GM21526 (cell line): ENCODE measurements around the gene ANGEL2.
A peak's percentile ranks its signal among the peaks of the same experiment; 100 is the strongest.

Experiments used
- ATAC-seq: cut with Tn5 transposase; IDR thresholded peaks from one replicate; pipeline ENCODE4 v1.9.1; 2021; ENCODE audit warnings: moderate library complexity; ENCODE audit not compliant: unreplicated experiment, low FRiP score

The ANGEL2 gene

DNA sequence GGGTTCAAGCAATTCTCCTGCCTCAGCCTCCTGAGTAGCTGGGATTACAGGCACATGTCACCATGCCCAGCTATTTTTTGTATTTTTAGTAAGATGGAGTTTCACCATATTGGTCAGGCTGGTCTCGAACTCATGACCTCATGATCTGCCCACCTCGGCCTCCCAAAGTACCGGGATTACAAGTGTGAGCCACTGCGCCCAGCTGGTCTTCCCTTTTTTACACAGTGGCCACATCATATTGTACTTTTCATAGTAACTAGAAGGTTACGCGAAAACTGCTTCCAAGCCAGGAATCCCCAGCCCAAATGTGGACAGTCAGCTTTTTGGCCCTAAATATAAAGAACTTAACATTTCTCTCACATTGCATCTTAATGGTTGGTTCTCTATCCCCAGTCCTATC is 61.2 kb downstream of the ANGEL2 start:
- no peak for ATAC-seq

DNA sequence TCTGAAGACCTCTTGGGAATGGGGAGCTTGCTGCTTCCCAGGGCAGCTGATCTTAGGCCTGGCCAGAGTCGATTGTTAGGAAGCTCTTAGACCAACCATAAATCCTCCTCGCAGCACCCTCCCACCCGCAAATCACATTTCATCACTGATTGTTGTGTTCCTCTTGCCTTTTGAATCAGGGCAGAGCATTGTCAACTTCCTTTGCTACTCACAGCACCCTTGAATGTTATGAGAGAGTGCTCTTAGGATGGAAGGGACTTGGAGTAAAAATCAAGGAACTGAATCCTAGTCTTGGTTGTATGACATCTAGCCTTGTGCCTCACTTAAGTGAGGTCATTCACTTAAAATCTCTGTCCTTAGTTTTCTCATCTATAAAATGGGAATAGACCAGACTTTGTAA is 62.3 kb downstream of the ANGEL2 start:
- ATAC-seq: no peak

DNA sequence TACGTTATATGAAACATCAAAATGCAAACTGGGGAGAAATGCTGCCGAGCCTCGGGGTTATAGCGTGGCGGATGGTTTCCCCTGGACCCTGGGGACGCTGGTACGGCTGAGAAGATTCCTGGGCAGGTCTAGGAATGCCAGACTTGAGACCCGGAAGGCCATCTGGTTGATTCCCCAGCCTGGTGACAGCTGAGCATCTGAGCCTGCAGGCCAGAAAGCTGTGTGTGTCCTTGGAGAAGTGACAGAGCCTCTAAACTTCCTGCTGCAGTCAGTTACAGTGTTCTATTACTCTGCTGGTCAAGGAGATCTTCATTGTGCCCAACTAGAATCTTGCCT is 63.1 kb downstream of the ANGEL2 start:
- ATAC-seq: no peak

DNA sequence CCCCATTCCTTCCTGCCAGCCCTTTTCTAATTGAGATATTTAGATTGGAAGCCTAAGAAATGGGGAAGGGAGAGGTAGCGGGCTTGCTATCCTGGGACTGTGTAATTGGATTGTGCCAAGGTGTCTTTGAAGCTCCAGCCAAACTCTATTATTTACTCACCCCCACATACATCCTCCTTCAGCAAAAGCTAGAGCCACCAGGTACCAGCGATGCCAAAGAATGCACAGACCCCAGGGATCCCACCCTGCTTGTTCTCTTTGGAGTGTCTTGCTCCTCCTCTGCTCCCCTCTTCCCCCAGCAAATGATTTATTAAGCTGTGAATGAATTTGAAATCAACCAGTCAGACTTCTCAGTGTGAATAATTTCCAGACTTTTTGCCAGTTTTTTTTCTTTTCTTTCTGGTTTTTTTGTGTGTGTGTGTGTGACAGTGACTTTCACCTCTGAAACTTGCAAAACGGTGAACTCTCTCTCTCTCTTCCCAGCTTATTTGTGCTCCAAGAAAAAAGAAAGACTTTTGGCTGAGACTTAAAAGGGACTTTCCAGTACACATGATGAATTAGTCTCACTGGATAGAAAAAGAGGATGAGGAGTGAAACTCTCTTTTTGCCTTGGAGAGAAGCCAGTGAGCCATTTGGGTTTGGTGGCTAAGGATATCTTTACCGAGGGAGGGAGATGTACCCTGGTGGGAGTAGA is 63.6 kb downstream of the ANGEL2 start:
- no peak for ATAC-seq

DNA sequence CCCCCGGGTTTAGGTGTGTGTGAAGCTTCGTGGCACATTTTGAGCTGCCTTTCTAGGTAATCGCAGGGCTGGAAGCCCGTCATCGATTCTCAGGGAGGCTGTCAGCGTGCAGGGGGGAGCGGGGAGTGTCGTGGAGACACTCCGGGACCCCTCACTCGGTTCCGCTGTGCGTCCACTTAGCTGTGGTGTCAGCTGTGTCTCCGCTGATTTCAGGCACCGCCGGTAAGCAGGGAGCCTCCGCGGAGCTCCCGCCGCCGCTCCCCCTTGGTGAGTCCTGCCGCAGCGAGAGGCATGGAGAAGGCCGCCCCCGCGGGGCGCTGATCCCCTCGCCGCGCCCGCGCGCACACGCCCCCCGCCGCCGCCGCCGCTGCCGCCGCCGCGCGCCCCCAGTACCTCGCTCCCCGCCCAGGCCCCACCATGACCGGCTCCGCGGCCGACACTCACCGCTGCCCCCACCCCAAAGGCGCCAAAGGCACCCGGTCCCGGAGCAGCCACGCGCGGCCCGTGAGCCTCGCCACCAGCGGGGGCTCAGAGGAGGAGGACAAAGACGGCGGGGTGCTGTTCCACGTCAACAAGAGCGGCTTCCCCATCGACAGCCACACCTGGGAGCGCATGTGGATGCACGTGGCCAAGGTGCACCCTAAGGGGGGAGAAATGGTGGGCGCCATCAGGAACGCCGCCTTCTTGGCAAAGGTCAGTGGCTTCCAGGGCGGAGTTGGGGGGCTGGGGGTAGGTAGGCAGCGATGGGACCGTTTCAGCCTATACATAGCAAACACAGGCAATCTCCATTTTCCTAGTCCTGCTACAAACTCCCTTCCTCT is 64.3 kb downstream of the ANGEL2 start:
- peak; percentile 6 for ATAC-seq

DNA sequence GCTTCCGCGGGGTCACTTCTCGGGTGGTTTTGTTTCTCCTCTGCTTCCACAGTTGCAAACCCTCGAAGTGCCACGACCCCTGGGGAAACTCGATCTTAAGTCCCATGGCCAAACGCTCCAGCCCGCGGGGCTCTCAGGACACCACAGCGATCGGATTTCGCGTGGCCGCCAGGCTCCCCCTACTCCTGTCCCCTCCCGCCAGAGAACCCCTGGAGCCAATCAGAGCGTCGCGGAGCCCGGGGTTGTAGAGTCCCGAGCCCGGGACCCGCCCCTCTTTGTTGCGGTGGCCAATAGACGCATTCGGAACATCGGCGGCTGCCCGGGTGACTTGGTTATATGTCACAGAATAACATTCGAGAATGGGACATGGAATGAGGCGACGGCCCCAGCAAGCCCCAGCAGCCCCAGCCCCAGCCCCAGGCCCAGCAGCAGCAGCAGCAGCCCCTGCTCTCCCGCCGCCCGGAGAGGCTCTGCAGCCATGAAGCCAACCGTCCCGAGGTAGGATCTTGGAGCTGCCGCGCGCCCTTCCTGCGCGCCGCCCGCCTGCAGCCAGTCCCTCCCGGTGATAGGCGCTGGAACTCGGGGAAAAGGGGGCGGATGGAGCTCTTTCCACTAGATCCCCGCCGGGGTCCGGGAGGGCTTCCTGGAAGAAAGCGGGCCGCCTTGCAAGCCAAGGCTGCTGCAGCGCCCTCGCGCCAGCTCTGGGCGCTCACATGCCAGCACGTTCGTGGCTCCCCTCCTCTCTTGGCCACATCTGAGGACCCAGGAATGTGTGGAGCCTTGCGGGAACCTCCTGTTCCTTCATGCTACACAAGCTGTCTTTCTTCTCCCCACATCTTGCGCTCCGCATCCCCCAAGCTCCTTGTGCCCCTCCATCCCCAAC is 65.2 kb downstream of the ANGEL2 start, which contains the start of gene VASH2:
Gene VASH2, plus strand, starts transcription at position 299 of the 883 bp plus-strand sequence. CDS start 1,002 bp downstream, outside the sequence.
- peak; percentile 93 for ATAC-seq

DNA sequence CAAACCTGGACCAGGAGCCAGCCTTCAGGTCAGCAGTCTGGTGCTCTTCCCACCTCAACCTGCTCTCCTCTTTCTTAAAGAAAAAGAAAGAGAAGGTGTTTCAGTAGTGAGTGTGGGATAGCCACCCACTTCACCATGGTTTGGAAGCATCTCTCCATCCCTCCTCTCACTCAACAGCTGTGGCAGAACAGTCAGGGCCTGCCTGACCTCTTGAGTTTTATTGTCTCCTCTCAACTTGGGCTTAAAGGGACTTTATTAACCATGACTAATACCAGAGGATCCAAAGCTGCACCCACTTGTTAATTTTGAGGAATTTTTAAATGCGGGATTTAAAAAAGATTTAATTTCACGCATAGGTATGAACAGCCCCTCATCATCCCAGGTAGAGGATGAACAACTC is 65.9 kb downstream of the ANGEL2 start:
- ATAC-seq: no peak

DNA sequence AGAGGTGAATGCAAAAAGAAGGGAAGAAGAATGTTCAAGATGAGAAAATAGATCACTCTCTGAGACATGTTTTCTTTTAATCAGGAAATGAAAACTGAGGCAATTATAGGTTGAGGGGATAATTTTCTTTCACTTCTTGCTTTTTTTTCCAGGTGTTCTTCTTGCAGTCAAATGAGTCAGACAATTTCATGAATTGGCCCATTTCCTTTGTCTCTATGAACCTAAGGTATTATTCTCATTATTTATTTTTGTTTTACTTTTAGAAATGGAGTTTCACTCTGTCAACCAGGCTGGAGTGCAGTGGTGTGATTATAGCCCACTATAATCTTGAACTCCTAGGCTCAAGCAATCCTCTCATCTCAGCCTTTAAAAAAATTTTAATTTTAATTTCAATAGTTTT is 68.8 kb downstream of the ANGEL2 start:
- no peak for ATAC-seq

DNA sequence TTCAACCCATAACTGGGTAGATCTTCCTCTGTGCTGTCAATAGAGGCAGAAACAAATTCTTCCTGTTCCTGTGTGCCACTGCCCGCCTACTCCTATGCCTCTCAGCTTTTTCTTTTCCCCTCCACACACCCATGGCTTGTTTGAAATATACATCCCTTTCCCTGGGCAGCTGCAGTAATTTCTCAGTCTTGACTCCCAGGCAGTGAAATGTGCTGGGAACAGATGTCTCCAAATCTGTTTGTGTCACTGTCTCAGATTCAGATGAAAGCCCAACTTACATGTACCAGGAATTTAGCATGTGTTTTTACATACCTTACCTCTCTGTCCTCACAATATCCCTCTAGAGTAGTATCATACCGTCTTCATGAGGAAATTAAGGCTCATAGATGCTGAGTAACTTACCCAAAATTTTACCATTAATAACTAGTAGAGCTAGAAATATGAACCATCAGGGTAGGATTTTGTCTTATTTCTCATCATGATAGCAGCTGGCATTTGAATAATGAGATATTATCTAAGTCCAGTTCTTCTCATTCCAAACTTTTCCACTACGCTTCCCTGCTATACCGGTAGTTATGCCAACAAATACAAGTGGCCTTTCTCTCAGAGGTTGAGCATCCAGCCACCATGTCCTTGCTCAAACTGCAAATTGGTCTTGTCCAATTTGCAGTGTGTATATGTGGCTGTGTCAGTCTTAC is 70.1 kb downstream of the ANGEL2 start:
- no peak for ATAC-seq

DNA sequence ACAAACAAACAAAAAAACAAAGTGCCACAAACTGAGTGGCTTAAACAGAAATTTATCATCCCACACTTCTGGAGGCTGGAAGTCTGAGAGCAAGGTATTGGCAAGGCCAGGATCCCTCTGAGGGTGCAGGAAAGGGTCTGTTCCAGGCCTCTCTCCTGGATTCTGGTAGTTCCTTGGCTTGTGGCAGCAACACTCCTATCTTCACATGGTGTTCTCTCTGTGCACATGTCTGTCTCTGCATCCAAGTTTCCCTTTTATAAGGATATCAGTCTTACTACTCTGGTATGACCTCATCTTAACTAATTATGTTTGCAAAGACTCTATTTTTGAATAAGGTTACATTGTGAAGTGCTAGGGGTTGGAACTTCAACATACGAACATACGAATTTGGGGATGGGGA is 70.6 kb downstream of the ANGEL2 start:
- no peak for ATAC-seq

DNA sequence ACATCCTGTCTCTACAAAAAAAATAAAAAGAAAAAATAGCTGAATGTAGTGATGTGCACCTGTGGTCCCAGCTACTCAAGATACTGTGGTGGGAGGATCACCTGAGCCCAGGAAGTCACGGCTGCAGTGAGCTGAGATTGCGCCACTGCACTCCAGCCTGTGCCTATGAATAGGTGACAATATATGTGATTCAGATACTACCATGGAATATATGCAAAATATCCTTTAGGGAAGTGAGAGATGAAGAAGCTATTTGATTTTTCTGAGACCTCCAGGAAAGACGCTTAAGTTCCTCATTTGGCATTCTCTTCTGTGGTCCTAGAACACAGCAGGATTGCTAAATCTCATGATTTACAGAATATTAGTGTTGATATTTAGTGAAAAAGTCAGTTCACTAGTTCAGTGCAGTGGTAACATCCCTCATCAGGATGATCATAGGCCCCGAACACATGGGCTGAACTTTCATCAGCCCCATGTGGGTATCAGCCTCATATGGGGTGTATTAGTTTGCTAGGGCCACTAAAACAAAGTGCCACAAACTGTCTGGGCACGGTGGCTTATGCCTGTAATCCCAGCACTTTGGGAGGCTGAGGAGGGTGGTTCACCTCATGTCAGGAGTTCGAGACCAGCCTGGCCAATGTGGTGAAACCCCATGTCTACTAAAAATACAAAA is 71.3 kb downstream of the ANGEL2 start:
- ATAC-seq: no peak

DNA sequence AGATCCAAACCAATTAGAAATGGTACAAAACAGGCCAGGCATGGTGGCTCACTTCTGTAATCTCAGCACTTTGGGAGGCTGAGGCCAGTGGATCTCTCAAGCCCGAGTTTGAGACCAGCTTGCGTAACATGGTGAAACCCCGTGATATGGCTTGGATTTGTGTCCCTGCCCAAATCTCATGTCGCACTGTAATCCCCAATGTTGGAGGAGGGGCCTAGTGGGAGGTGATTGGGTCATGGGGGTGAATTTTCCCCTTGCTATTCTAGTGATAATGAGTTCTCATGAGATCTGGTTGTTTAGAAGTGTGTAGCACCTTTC is 72.3 kb downstream of the ANGEL2 start:
- no peak for ATAC-seq

DNA sequence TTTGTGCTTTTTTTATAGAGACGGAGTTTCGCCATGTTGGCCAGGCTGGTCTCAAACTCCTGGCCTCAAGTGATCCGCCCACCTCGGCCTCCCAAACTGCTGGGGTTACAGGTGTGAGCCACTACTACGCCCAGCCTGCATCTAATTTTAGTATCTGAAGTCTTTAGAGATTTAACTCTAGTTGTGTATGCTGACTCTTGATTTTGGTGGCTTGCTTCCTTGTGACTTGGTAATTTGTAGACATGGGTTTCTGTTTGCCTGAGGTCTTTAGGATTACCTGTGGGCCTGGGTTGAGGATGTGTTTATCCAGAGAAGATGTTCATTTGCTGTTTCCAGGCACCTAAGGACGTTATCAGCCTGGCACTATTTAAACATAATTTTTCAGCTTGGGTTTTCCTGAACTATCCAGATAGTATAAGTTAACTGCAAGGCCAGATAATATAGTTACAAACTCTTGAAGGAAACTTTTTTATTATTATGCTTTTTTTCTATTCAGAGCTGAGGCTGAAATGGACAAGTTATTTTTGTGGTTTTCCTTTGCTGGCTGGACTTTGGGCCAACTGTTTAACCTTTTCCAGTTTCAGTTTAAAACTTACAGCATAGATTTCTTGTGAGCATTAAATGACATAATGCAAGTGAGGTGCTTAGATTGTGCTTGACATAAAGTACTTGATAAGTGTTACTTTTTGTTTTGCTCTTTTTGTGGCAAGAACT is 72.8 kb downstream of the ANGEL2 start:
- no peak for ATAC-seq
